Neural progenitor cell (in vitro differentiated cells): ENCODE measurements around the gene RNLS.

Experiments
- EZH2 ChIP-seq: fragments of 200-600 bp; sonication (generic); IDR thresholded peaks from 2 replicates; pipeline ENCODE4 v1.6.1; 2017; ENCODE audit warnings: antibody characterized with exemption, mild to moderate bottlenecking, moderate library complexity
- EZH2phosphoT487 ChIP-seq: fragments of 200-600 bp; sonication (generic); IDR thresholded peaks from 2 replicates; pipeline ENCODE4 v1.6.1; 2017; ENCODE audit warnings: antibody characterized with exemption
- TF ChIP-seq, protein P1 (sequence below): fragments of 200-600 bp; sonication (generic); IDR thresholded peaks from 2 replicates; pipeline ENCODE4 v1.5.1; 2017; ENCODE audit warnings: antibody characterized with exemption, mild to moderate bottlenecking

DNA sequence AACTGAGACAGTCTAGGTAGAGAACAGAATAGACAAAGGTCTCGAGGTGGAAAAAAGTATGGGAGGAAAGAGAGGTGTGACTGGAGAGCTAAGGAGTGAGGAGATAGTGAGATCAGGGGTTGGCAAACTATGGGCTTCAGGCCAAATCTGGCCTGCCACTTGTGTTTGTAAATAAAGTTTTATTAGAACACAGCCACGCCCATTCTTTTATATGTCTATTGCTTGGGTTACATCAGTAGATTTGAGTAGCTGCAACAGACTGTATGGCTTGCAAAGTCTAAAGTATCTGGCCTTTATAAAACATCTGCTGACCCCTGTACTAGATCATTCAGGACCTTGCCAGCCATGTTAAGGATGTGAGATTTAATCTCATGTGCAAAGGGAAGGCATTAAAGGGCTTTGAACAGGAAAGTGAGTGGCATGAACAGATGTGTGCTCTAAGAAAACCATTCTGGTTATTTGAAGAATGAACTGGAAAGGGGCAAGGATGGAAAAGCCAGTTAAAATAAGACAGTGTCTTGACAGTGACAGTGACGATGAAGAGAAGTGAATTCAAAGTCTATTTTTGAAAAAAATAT, 240.3 kb downstream of the RNLS start:
- TF ChIP-seq, protein P1, sequence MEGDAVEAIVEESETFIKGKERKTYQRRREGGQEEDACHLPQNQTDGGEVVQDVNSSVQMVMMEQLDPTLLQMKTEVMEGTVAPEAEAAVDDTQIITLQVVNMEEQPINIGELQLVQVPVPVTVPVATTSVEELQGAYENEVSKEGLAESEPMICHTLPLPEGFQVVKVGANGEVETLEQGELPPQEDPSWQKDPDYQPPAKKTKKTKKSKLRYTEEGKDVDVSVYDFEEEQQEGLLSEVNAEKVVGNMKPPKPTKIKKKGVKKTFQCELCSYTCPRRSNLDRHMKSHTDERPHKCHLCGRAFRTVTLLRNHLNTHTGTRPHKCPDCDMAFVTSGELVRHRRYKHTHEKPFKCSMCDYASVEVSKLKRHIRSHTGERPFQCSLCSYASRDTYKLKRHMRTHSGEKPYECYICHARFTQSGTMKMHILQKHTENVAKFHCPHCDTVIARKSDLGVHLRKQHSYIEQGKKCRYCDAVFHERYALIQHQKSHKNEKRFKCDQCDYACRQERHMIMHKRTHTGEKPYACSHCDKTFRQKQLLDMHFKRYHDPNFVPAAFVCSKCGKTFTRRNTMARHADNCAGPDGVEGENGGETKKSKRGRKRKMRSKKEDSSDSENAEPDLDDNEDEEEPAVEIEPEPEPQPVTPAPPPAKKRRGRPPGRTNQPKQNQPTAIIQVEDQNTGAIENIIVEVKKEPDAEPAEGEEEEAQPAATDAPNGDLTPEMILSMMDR = no peak
- no peak for TF ChIP-seq EZH2
- no peak for TF ChIP-seq EZH2phosphoT487
